ENCODE data around the gene ZNF574.

DNA sequence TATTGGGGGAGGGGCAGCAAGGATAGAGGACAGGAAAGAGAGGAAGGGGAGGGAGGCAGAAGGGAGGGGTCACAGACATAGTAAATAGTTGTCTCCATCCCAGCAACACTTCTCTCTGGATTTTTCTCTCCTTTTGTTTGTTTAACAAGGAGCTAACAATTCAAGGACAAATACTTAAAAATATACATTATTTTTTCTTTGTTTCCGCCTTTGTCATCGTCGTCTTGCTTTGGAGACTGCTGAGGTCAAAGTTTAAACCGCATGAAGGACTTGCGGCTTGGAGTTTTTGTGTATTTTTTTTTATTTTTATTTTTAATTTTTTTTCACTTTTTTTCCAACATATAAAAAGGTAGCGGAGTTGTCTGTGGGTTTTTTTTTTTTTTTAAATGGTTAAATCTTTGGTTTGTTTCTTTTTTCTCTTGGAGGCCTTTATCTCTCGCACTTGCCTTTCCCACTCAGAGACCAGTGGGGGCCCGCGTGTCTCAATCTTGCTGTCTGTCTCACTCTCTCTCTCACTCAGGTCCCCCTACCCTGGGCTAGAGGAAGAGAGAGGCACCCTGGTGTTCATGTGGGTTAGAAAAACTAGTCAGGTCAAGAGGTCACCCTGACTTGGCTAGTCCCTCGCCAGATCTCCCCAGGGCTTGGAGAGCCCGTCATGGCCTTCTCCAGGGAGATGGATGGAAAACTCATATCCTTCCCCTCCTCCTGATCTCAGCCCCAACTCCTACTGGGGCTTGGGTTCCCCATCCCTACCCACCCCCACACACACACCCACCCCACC is 11.0 kb downstream of the ZNF574 start:
- TF ChIP-seq, protein P1, sequence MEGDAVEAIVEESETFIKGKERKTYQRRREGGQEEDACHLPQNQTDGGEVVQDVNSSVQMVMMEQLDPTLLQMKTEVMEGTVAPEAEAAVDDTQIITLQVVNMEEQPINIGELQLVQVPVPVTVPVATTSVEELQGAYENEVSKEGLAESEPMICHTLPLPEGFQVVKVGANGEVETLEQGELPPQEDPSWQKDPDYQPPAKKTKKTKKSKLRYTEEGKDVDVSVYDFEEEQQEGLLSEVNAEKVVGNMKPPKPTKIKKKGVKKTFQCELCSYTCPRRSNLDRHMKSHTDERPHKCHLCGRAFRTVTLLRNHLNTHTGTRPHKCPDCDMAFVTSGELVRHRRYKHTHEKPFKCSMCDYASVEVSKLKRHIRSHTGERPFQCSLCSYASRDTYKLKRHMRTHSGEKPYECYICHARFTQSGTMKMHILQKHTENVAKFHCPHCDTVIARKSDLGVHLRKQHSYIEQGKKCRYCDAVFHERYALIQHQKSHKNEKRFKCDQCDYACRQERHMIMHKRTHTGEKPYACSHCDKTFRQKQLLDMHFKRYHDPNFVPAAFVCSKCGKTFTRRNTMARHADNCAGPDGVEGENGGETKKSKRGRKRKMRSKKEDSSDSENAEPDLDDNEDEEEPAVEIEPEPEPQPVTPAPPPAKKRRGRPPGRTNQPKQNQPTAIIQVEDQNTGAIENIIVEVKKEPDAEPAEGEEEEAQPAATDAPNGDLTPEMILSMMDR (IDR thresholded peaks at IDR 0.05) = no peak
- no peak for TF ChIP-seq POLR2A (IDR thresholded peaks at IDR 0.05)
